Body of pancreas (tissue), 4 donors: Measurements from ENCODE around the gene HSPA1B. TPM values are rescaled to one million over a fixed set of nuclear protein-coding genes. Genes with fewer than 3 reads are reported as not detected.
"Not testable (repeated sequence)": the region's sequence is repeated elsewhere in the genome, so short reads cannot be mapped to it uniquely, and the experiment has no call there.

ENCODE experiments used
- ATAC-seq: fragments of 150-250 bp; one replicate; pipeline ENCODE4 v1.9.1; 2016
- DNase-seq, 4 donors: peaks; one replicate each; pipeline ENCODE4 v3.0.0-alpha.2; 2019
- H3K27ac ChIP-seq, 4 donors: fragments of 200-600 bp; sonication (generic); 1 replicate in 3 of 4; 2 replicates in 1 of 4; pipeline versions ENCODE4 v1.5.1 to v1.6.1; 2016 to 2019; ENCODE audit warnings: mild to moderate bottlenecking in 1 of 4, mixed read lengths in 1 of 4, moderate library complexity in 1 of 4
- H3K27me3 ChIP-seq, 2 donors: fragments of 200-600 bp; sonication (generic); one replicate each; pipeline ENCODE4 v1.6.0; 2016; ENCODE audit warnings: mild to moderate bottlenecking in 1 of 2
- H3K36me3 ChIP-seq, 2 donors: fragments of 200-600 bp; sonication (generic); replicated peaks in 1 of 2; 2 replicates each; pipeline ENCODE4 v1.5.1; 2016; ENCODE audit warnings: low read depth in 2 of 2; ENCODE audit not compliant: insufficient read depth in 1 of 2
- H3K4me1 ChIP-seq: fragments of 200-600 bp; sonication (generic); one replicate; pipeline ENCODE4 v1.6.0; 2016
- H3K4me3 ChIP-seq, 2 donors: fragments of 200-600 bp; sonication (generic); 1 replicate in 1 of 2; 2 replicates in 1 of 2; pipeline ENCODE4 v1.5.1; 2016 to 2019
- H3K9me3 ChIP-seq, 3 donors: fragments of 200-600 bp; sonication (generic); 1 replicate in 2 of 3; 2 replicates in 1 of 3; pipeline ENCODE4 v1.5.1; 2016
- CTCF ChIP-seq, 7 experiments: fragments of 450-650 bp in 4 of 7; fragments of 200-600 bp in 3 of 7; sonication (generic) in 3 of 7; IDR thresholded peaks; one replicate each; pipeline ENCODE4 v1.5.1; 2016 to 2019; ENCODE audit warnings: antibody characterized with exemption in 7 of 7
- POLR2A ChIP-seq, 3 donors: fragments of 450-650 bp; IDR thresholded peaks; one replicate each; pipeline ENCODE4 v1.6.1; 2016; ENCODE audit warnings: antibody characterized with exemption in 3 of 3, mild to moderate bottlenecking in 2 of 3
- WGBS, 2 donors: methylation state at CpG; one replicate each; pipeline ENCODE4 v1.1.5; 2017; 5-methylcytosine and 5-hydroxymethylcytosine counted together
- intact Hi-C: fragments of 100-400 bp; cut with DNase I; formaldehyde crosslinking; loops from one replicate; pipeline ENCODE4 v1.15.1; 2023
- total RNA-seq, 2 donors: library from RNA; depleted of rRNA; stranded (reverse); fragments of >200 nt; gene quantifications; one replicate each; pipeline ENCODE4 v1.1.0, GENCODE V29; 2016

The HSPA1B gene
- total RNA-seq, 2 donors from 2014 or later, result 87.0 to 131 TPM

GRCh38 chr6:31862344-31863235 lies 35.1 kb downstream of the HSPA1B start, which contains the start of gene NEU1:
NEU1 (minus strand) TSS chr6:31862821; CDS start chr6:31862776, 45 bp downstream.
- ATAC-seq (peak; percentile 97), DNase-seq (peak; percentile 99 to 100 (median 100))
- 0% methylated on average over 42 to 64 of the region's 64 CpGs for WGBS, 2 donors
- H3K4me1 ChIP-seq, result peaks cover 19% of the 10 kb centered on the region
- intact Hi-C loops, result no loop called here
- peak within 1 kb of the TSS; percentile 60 to 88 for H3K4me3 ChIP-seq
- peaks cover 11% of the 10 kb centered on the region in 2 donors for H3K36me3 ChIP-seq
- TF ChIP-seq CTCF (IDR thresholded peaks at IDR 0.05) (no peak), POLR2A (IDR thresholded peaks at IDR 0.05) (peak; percentile 78 to 96 (median 95))
- no peaks in the 10 kb centered on the region for H3K9me3 ChIP-seq
- no peaks in the 10 kb centered on the region for H3K27me3 ChIP-seq
- peak within 1 kb of the TSS; percentile 72 to 90 (median 84) for H3K27ac ChIP-seq

- Histone ChIP-seq H3K27ac (peak overlapping the region in 3 of 4 donors; percentile 80 to 90 (median 80)), H3K36me3 (peaks cover 7 to 10% of the 10 kb centered on the region in 2 donors), H3K4me1 (peaks cover 19% of the 10 kb centered on the region)
- H3K4me3 ChIP-seq, H3K9me3 ChIP-seq, DNase-seq, intact Hi-C loops, ATAC-seq, H3K27me3 ChIP-seq: not testable (repeated sequence)
- 9 to 12% methylated on average over 13 to 16 of the region's 16 CpGs for WGBS, 2 donors
Observed at GRCh38 chr6:31864123-31864562, 36.6 kb downstream of the HSPA1B start.

GRCh38 chr6:31864818-31865204 lies 37.3 kb downstream of the HSPA1B start:
- Histone ChIP-seq H3K4me1 (peaks cover 19% of the 10 kb centered on the region), H3K9me3 (no peaks in the 10 kb centered on the region), H3K4me3 (no peak overlapping the region), H3K36me3 (peaks cover 3% of the 10 kb centered on the region in 2 donors), H3K27me3 (no peaks in the 10 kb centered on the region), H3K27ac (no peak overlapping the region)
- no peak for TF ChIP-seq CTCF (IDR thresholded peaks at IDR 0.05)
- TF ChIP-seq POLR2A (IDR thresholded peaks at IDR 0.05), result no peak
- ATAC-seq (no peak), DNase-seq (no peak)
- WGBS, 2 donors, result 78 to 80% methylated on average over 8 of the region's 8 CpGs
- intact Hi-C loops, result no loop called here

GRCh38 chr6:31865205-31866118 lies 37.9 kb downstream of the HSPA1B start:
- no peaks in the 10 kb centered on the region for H3K36me3 ChIP-seq
- ATAC-seq (no peak), DNase-seq (no peak)
- no peak overlapping the region for H3K4me3 ChIP-seq
- no peak overlapping the region for H3K27ac ChIP-seq
- intact Hi-C loops, result no loop called here
- H3K27me3 ChIP-seq, result no peaks in the 10 kb centered on the region
- H3K9me3 ChIP-seq, result no peaks in the 10 kb centered on the region
- no peak for TF ChIP-seq CTCF (IDR thresholded peaks at IDR 0.05)
- TF ChIP-seq POLR2A (IDR thresholded peaks at IDR 0.05), result no peak
- peaks cover 19% of the 10 kb centered on the region for H3K4me1 ChIP-seq
- 78 to 82% methylated on average over 21 of the region's 21 CpGs for WGBS, 2 donors

GRCh38 chr6:31868658-31868971 lies 41.1 kb downstream of the HSPA1B start:
- H3K27ac ChIP-seq, intact Hi-C loops, ATAC-seq, DNase-seq, H3K9me3 ChIP-seq, H3K4me3 ChIP-seq, H3K36me3 ChIP-seq, H3K27me3 ChIP-seq, H3K4me1 ChIP-seq: not testable (repeated sequence)
- 82% methylated on average over 1 of the region's 1 CpG for WGBS, 2 donors
